Medulla oblongata (tissue), 1 donor: ENCODE measurements around the gene DPP9.

Source experiments
- DNase-seq: peaks from one replicate; pipeline ENCODE4 v3.0.0-alpha.2; 2015; ENCODE audit errors: extremely low spot score

Gene DPP9

DNA sequence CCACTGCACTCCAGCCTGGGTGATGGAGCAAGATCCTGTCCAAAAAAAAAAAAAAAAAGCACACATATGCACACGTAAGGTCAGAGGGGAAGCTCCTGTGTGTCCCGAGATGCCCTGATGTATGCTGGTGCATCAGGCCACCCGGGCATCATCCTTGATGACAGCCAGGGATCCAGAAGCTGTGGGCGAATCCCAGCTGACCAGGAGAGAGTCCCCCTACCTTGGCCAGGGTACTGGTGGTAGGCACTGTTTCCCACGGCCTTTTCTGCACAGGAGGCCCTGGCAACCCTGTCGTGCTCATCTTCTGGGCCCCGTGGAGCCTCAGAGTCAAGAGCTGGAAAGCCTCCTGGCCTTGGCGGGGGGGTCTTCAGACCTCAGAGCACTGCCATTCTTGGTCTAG lies 67.5 kb downstream of the DPP9 start:
- DNase-seq: no peak

DNA sequence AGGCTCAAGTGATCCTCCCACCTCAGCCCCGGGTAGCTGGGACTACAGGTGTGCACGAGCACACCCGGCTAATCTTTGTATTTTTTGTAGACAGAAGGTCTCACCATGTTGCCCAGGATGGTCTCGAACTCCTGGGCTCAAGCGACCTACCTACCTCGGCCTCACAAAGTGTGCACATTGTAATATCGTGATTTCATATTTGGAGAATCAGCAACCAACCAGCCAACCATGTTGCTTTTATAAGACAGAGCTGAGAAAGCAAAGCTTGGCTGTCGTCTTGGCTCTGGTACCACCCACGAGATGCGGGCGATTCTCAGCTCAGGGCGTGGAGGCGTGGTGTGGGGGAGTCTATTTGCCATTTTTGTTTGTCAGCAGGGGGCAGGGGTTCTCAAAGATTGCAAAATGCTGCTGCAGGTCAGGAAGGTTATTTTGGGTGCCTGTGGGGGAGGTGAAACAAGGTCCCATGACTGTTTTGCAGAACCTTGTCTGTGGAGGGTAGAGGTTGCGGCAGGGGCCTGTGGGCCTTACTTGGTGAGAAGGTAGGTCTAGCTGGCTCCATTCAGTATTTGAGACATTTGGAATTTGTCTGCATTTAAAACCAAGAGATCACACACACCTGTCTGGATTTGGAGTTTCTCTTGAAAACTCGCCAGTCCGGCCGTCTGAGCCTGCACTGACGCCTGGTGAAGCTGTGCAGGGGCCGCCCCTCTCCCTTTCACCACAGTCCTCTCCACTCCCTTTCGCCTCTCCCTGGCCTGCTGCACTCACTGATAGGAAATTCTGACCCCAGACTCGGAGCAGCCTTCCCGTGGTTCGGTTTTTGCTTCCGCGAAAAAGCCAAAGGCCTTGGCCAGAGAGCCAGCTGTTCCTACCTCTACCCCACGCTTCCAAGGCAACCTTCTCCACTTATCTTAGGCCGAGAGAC lies 68.9 kb downstream of the DPP9 start:
- no peak for DNase-seq

GRCh38 chr19:4653793-4654436 lies 69.7 kb downstream of the DPP9 start:
- no peak for DNase-seq

GRCh38 chr19:4652075-4652474 lies 71.6 kb downstream of the DPP9 start:
- DNase-seq: no peak

GRCh38 chr19:4650159-4650558 lies 73.5 kb downstream of the DPP9 start:
- no peak for DNase-seq

DNA sequence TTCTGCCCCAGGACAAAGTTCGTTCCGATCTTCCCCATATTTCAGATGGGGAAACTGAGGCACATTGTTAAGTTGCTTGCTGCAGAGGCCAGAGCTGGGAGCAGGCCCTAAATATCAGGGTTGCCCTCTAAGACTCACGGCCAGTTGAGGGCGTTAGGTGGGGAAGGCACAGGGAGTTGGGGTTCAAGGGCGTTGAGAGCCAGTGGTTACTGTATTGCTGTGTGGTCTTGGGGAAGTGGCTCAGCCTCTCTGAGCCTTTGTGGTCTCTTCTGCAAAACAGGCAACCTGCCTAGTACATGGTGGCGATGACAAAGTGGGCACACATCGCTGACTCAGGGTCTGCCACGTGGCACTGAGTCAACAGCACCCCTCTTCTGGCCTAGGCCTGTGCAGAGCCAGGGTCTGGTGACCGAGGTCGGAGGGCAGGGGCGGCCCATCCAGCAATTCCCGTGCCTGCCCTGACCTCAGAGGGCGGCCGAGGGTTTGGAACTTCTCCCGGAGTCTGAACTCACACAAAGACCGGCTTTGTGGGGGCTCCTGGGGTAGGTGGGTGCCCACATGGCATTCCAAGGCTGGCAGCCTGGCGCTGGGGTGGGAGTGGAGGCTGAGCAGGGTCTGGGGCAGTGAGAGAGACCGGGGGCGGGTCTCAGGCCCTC lies 74.1 kb downstream of the DPP9 start:
- DNase-seq: no peak

DNA sequence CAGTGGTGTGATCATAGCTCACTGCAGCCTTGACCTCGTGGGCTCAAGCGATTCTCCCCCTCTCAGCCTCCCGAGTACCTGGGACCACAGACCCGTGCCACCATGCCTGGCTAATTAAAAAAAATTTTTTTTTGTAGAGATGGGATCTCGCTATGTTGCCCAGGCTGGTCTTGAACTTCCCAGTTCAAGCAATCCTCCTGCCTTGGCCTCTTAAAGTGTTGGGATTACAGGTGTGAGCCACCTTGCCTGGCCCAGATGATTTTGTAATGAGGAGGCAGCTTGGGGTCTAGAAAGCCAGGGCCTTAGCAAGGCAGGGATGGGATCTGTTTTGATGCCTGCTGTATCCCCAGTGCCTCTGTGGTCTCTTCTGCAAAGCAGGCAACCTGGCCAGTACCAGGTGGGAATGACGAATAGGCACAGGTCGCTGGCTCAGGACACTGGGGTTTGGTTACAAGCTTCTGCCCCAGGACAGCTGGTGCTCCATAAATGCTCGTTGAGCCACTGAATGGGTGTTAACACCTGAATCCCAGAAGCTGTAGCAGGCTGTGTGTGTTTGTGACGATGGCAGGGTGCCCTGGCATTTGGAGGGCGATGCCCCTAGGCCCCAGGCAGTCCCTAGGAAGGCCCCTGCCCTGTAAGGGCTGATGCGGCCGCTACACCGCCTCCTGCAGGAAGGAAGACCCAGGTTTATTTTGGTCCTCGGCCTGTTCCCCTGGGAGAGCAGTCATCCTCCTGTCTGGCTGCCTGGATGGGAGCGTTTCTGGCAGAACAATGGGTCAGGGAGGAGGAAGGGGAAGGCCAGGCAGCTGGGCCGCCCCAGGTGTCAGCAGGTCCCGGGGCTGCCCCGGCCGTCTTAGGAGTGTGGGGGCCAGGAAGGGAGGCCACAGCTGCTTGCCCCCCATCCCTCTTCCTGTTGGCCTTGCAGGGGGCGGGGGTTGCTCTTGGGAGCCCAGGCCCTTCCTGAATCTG lies 75.7 kb downstream of the DPP9 start:
- no peak for DNase-seq

GRCh38 chr19:4645718-4646117 lies 77.9 kb downstream of the DPP9 start:
- DNase-seq: no peak

- DNase-seq: no peak
These were observed 81.0 kb downstream of the DPP9 start for GRCh38 chr19:4642625-4643024.

DNA sequence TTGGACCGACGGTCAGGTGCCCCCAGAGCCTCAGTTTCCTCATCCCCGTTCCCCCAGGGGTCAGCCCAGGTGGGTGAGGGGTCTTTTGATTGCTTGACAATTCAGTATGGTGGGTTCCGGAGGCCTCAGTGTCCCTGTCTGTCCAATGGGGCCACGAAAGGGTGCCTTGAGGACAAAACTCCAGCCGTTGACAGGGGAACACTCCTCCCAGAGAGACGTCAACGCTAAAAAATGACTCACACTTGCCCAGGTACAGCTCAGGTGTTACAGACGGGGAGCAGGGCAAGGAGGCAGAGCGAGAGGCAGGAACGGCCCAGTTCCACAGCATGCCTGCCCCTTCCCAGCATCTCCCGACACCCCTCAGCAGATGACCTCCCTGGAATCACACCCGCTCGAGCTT lies 82.5 kb downstream of the DPP9 start:
- DNase-seq: no peak

DNA sequence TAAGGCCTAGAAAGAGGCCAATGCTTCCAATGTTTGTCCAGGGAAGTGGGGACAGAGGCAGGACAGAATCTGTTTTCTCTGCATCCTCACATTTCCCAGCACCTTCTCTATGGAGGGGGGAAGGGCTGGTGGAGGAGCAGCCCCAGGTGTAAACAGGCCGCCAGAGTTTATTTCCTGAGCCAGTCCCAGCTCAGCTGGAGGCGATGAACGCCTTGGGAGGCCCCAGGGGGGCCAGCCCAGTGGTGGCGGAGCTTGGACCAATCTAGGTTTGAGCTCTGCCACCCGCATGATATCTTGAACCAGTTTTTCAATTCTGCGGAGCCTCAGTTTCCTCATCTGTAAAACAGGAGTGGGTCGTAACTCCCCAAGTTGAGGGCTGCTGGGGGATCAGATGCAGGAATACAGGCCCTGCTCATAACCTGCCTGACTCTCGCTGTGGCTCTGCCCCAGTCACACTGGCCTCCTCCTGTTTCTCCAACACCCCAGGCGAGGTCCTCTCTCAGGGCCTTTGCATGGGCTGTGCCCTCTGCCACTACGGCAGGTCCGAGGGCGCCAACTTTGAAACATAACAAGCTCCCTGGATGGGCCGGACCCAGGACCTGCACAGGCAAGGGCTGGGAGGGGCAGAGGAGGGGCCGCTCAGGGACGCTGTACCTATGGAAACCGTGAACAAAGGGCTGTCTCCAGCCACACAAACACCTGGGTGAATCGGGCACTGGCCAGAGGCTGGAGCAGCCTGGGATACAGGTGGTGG lies 83.2 kb downstream of the DPP9 start:
- DNase-seq: no peak

GRCh38 chr19:4639531-4640246 lies 84.0 kb downstream of the DPP9 start:
- DNase-seq: no peak

GRCh38 chr19:4638828-4639530 lies 84.7 kb downstream of the DPP9 start, which contains the start of gene TNFAIP8L1:
TNFAIP8L1 (plus strand) TSS chr19:4639516; CDS start chr19:4651870, 12,354 bp downstream.
- peak; percentile 94 for DNase-seq

GRCh38 chr19:4638317-4638716 lies 85.3 kb downstream of the DPP9 start:
- DNase-seq: no peak

- DNase-seq: no peak
These were observed 86.9 kb downstream of the DPP9 start for GRCh38 chr19:4636761-4637160.

- peak; percentile 27 for DNase-seq
These were observed 87.4 kb downstream of the DPP9 start for GRCh38 chr19:4636151-4636717.

DNA sequence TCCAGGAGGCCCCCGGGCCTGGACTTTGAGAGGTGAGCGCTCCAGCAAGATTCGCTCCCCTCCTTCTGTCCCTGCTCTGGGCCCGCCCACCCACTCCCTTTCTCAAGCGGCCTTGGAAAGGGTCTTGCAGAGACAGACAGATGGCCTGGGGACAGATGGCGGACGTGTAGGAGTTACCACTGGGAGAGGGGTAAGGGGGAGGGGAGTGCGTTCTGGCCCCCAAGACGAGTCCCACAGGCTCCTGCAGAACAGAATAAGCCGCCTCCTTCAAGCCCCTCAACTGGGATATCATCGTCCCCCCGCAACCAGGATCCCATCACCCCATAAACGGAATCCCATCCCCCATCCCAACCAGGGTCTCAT lies 87.9 kb downstream of the DPP9 start:
- no peak for DNase-seq

GRCh38 chr19:4633140-4633967 lies 90.3 kb downstream of the DPP9 start:
- DNase-seq: peak; percentile 68
